Smooth muscle cell of the brain vasculature (primary cell): ENCODE data around the gene CSF3R.

Experiments
- DNase-seq: peaks from one replicate; pipeline ENCODE4 v3.0.0-alpha.2; 2012; ENCODE audit warnings: low read depth, low spot score

The CSF3R gene

GRCh38 chr1:36419569-36419968, 63.1 kb downstream of the CSF3R start:
- no peak for DNase-seq

DNA sequence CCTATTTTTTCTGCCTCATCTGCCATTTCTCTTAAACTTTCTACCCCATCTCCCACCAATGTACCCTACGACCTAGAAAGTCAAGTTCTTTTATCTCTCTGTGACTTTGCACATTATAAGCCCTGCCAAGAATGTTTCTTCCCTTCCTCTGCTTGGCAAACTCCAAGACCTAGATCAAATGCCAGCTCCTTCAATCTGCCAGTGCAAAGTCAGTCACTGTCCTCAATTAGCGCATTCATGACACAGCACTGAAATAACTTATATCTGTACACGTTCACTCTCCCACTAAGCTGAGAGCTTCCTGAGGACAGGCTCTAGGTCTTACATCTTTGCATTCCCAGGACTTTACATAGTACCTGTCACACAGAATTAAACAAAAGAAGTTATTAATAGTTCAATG, 63.6 kb downstream of the CSF3R start:
- DNase-seq: no peak

GRCh38 chr1:36417931-36418330, 64.8 kb downstream of the CSF3R start:
- DNase-seq: no peak
